ENCODE measurements around the gene RNF225. TPM values are rescaled to one million over a fixed set of nuclear protein-coding genes. Genes with fewer than 3 reads are reported as not detected.

RNF225 gene
- total and polyA plus RNA-seq, 2 donors (not counting 3 experiments of a cell fraction or from before 2014, with no cell fraction given) = 0.58 TPM; not detected in 1

- Histone ChIP-seq H3K36me3 (ENCODE audit: control insufficient read depth in 2 of 2, extremely low read depth in 1 of 2, insufficient read depth in 2 of 2, low read length in 2 of 2) (no peaks in the 10 kb centered on the region), H3K9me3 (replicated peaks; ENCODE audit: control insufficient read depth, insufficient read depth, low read length) (no peaks in the 10 kb centered on the region), H2AFZ (ENCODE audit: low read depth, low read length) (no peak overlapping the region), H3K27me3 (ENCODE audit: control insufficient read depth in 2 of 2, insufficient read depth in 2 of 2, low read length in 2 of 2) (peaks cover 6 to 19% of the 10 kb centered on the region in 2 experiments), H3K79me2 (ENCODE audit: control insufficient read depth, insufficient read depth, low read length) (no peaks in the 10 kb centered on the region), H3K4me1 (ENCODE audit: control insufficient read depth, extremely low read depth, insufficient read depth, low read length) (no peaks in the 10 kb centered on the region), H3K4me3 (replicated peaks in 1 of 3; ENCODE audit: insufficient read depth in 1 of 3, low read depth in 1 of 3, low read length in 3 of 3) (no peak overlapping the region), H4K20me1 (replicated peaks; ENCODE audit: control insufficient read depth, extremely low read depth, insufficient read depth, low read length) (no peaks in the 10 kb centered on the region), H3K9ac (replicated peaks; ENCODE audit: extremely low read depth, insufficient read depth, low read length) (no peak overlapping the region), H3K4me2 (ENCODE audit: insufficient read depth, low read length) (no peak overlapping the region), H3K27ac (ENCODE audit: insufficient read depth, low read depth, low read length) (no peak overlapping the region), H3K9me1 (replicated peaks; ENCODE audit: control insufficient read depth, extremely low read depth, insufficient read depth, low read length) (no peaks in the 10 kb centered on the region)
- FAIRE-seq = no peak
- intact Hi-C loops (cut with micrococcal nuclease) = no loop called here
- dilution Hi-C loops (cut with MboI; ENCODE audit: extremely low pct_ligation_motif_present, low sequenced_read_pairs) = no loop called here
- POLR2A ChIA-PET = no interaction called here
- no TSS peak for BruUV-seq (replicated peaks)
- TF ChIP-seq MYC (IDR thresholded peaks at IDR 0.05; ENCODE audit: low read depth, low read length) (no peak), CTCF (IDR thresholded peaks at IDR 0.05; ENCODE audit: extremely low read depth in 1 of 2, insufficient read depth in 1 of 2, low read depth in 1 of 2, low read length in 2 of 2) (peak in 1 of 2 donors; percentile 8)
- no peak for DNase-seq (ENCODE audit: low read depth, low spot score)
- CTCF ChIA-PET = interaction anchor here (1.4 to 1.5 kb wide), 2 partner anchors 8 to 17 kb away, joined by 3 to 4 read pairs; no protein-coding TSS in a partner anchor
Observed at GRCh38 chr19:58372311-58373133, 22.9 kb upstream of the RNF225 start.

GRCh38 chr19:58374200-58374599 lies 21.3 kb upstream of the RNF225 start:
- FAIRE-seq (no peak), DNase-seq (ENCODE audit: low read depth, low spot score) (no peak)
- H3K9me1 ChIP-seq (replicated peaks; ENCODE audit: control insufficient read depth, extremely low read depth, insufficient read depth, low read length) = no peaks in the 10 kb centered on the region
- BruUV-seq (replicated peaks) = no TSS peak
- dilution Hi-C loops (cut with MboI; ENCODE audit: extremely low pct_ligation_motif_present, low sequenced_read_pairs) (no loop called here), intact Hi-C loops (cut with micrococcal nuclease) (no loop called here)
- no peaks in the 10 kb centered on the region for H3K4me1 ChIP-seq (ENCODE audit: control insufficient read depth, extremely low read depth, insufficient read depth, low read length)
- no peak overlapping the region for H2AFZ ChIP-seq (ENCODE audit: low read depth, low read length)
- H3K9me3 ChIP-seq (replicated peaks; ENCODE audit: control insufficient read depth, insufficient read depth, low read length) = no peaks in the 10 kb centered on the region
- no peaks in the 10 kb centered on the region for H3K79me2 ChIP-seq (ENCODE audit: control insufficient read depth, insufficient read depth, low read length)
- TF ChIP-seq MAX (IDR thresholded peaks at IDR 0.05; ENCODE audit: insufficient read depth, insufficient read length) (no peak), JUN (IDR thresholded peaks at IDR 0.05; ENCODE audit: borderline replicate concordance, insufficient read depth, insufficient read length, low read depth) (no peak), MYC (IDR thresholded peaks at IDR 0.05; ENCODE audit: low read depth, low read length) (no peak), GATA2 (IDR thresholded peaks at IDR 0.05; ENCODE audit: insufficient read depth, insufficient read length, low read depth, low read length) (no peak), FOS (IDR thresholded peaks at IDR 0.05; ENCODE audit: borderline replicate concordance, insufficient read depth, low read length) (no peak), CTCF (IDR thresholded peaks at IDR 0.05; ENCODE audit: extremely low read depth in 1 of 2, insufficient read depth in 1 of 2, low read depth in 1 of 2, low read length in 2 of 2) (no peak), POLR2A (IDR thresholded peaks at IDR 0.05; ENCODE audit: low read depth, low read length) (no peak), POLR2AphosphoS5 (IDR thresholded peaks at IDR 0.05; ENCODE audit: insufficient read depth, low read depth, low read length) (no peak), EZH2 (IDR thresholded peaks at IDR 0.05; ENCODE audit: borderline replicate concordance, low read depth, low read length, severe bottlenecking) (no peak)
- H3K27ac ChIP-seq (ENCODE audit: insufficient read depth, low read depth, low read length) = no peak overlapping the region
- H3K4me3 ChIP-seq (replicated peaks in 1 of 3; ENCODE audit: insufficient read depth in 1 of 3, low read depth in 1 of 3, low read length in 3 of 3) = no peak overlapping the region
- CTCF ChIA-PET = interaction anchor here (1.4 kb wide), 1 partner anchor 10 kb away, joined by 4 read pairs; no protein-coding TSS in a partner anchor
- no peaks in the 10 kb centered on the region for H4K20me1 ChIP-seq (replicated peaks; ENCODE audit: control insufficient read depth, extremely low read depth, insufficient read depth, low read length)
- POLR2A ChIA-PET = no interaction called here
- no peak overlapping the region for H3K9ac ChIP-seq (replicated peaks; ENCODE audit: extremely low read depth, insufficient read depth, low read length)
- H3K36me3 ChIP-seq (ENCODE audit: control insufficient read depth in 2 of 2, extremely low read depth in 1 of 2, insufficient read depth in 2 of 2, low read length in 2 of 2) = no peaks in the 10 kb centered on the region
- H3K27me3 ChIP-seq (ENCODE audit: control insufficient read depth in 2 of 2, insufficient read depth in 2 of 2, low read length in 2 of 2) = peaks cover 0 to 7% of the 10 kb centered on the region in 2 experiments
- no peak overlapping the region for H3K4me2 ChIP-seq (ENCODE audit: insufficient read depth, low read length)

Data from endothelial cell of umbilical vein (primary cell).